ENCODE measurements around the gene HACD2. TPM values are rescaled to one million over a fixed set of nuclear protein-coding genes. Genes with fewer than 3 reads are reported as not detected.

Gene HACD2
- polyA plus RNA-seq, 1 donor (not counting 4 experiments of a cell fraction or from before 2014, with no cell fraction given), result 124 TPM

GRCh38 chr3:123476967-123477750 is 107.7 kb downstream of the HACD2 start:
- DNase-seq (ENCODE audit: low read depth, low spot score) (no peak), FAIRE-seq (no peak)
- no peaks in the 10 kb centered on the region for H3K79me2 ChIP-seq (ENCODE audit: control insufficient read depth, insufficient read depth, low read length)
- no peak overlapping the region for H3K4me3 ChIP-seq (ENCODE audit: control insufficient read depth in 2 of 3, extremely low read depth in 1 of 3, insufficient read depth in 2 of 3, low read depth in 1 of 3, low read length in 3 of 3)
- dilution Hi-C loops (cut with MboI; ENCODE audit: extremely low pct_ligation_motif_present, low sequenced_read_pairs), result no loop called here
- no peak for TF ChIP-seq EZH2 (IDR thresholded peaks at IDR 0.05; ENCODE audit: low read length)
- H3K9me3 ChIP-seq (ENCODE audit: control insufficient read depth, low read depth, low read length), result no peaks in the 10 kb centered on the region
- no peak overlapping the region for H3K27ac ChIP-seq (ENCODE audit: control insufficient read depth, insufficient read depth, low read length)
- no peak overlapping the region for H3K9ac ChIP-seq (ENCODE audit: control insufficient read depth, extremely low read depth, insufficient read depth, low read length)
- H3K36me3 ChIP-seq (ENCODE audit: control insufficient read depth in 2 of 2, extremely low read depth in 1 of 2, insufficient read depth in 2 of 2, low read length in 2 of 2), result no peaks in the 10 kb centered on the region
- no peak overlapping the region for H3K4me2 ChIP-seq (ENCODE audit: control insufficient read depth, extremely low read depth, insufficient read depth, low read depth, low read length)
- H3K27me3 ChIP-seq (ENCODE audit: control insufficient read depth, extremely low read depth, insufficient read depth, low read length), result peaks cover 9% of the 10 kb centered on the region
- no peaks in the 10 kb centered on the region for H3K9me1 ChIP-seq (ENCODE audit: control insufficient read depth, extremely low read depth, insufficient read depth, low read length)
- peaks cover 2% of the 10 kb centered on the region for H4K20me1 ChIP-seq (ENCODE audit: control insufficient read depth, extremely low read depth, insufficient read depth, low read length)
- H3K4me1 ChIP-seq (ENCODE audit: control insufficient read depth, extremely low read depth, insufficient read depth, low read length), result peaks cover 11% of the 10 kb centered on the region
- no peak overlapping the region for H2AFZ ChIP-seq (ENCODE audit: control insufficient read depth, low read length)

GRCh38 chr3:123475786-123476185 is 109.1 kb downstream of the HACD2 start:
- DNase-seq (ENCODE audit: low read depth, low spot score) (no peak), FAIRE-seq (no peak)
- Histone ChIP-seq H3K4me2 (ENCODE audit: control insufficient read depth, extremely low read depth, insufficient read depth, low read depth, low read length) (no peak overlapping the region), H3K36me3 (ENCODE audit: control insufficient read depth in 2 of 2, extremely low read depth in 1 of 2, insufficient read depth in 2 of 2, low read length in 2 of 2) (no peaks in the 10 kb centered on the region), H3K4me3 (ENCODE audit: control insufficient read depth in 2 of 3, extremely low read depth in 1 of 3, insufficient read depth in 2 of 3, low read depth in 1 of 3, low read length in 3 of 3) (no peak overlapping the region), H3K27me3 (ENCODE audit: control insufficient read depth, extremely low read depth, insufficient read depth, low read length) (peaks cover 9% of the 10 kb centered on the region), H3K27ac (ENCODE audit: control insufficient read depth, insufficient read depth, low read length) (no peak overlapping the region), H3K79me2 (ENCODE audit: control insufficient read depth, insufficient read depth, low read length) (no peaks in the 10 kb centered on the region), H3K9me3 (ENCODE audit: control insufficient read depth, low read depth, low read length) (no peaks in the 10 kb centered on the region), H3K9me1 (ENCODE audit: control insufficient read depth, extremely low read depth, insufficient read depth, low read length) (no peaks in the 10 kb centered on the region), H4K20me1 (ENCODE audit: control insufficient read depth, extremely low read depth, insufficient read depth, low read length) (peaks cover 2% of the 10 kb centered on the region), H3K4me1 (ENCODE audit: control insufficient read depth, extremely low read depth, insufficient read depth, low read length) (no peaks in the 10 kb centered on the region), H2AFZ (ENCODE audit: control insufficient read depth, low read length) (no peak overlapping the region), H3K9ac (ENCODE audit: control insufficient read depth, extremely low read depth, insufficient read depth, low read length) (no peak overlapping the region)
- dilution Hi-C loops (cut with MboI; ENCODE audit: extremely low pct_ligation_motif_present, low sequenced_read_pairs), result no loop called here
- TF ChIP-seq EZH2 (IDR thresholded peaks at IDR 0.05; ENCODE audit: low read length) (no peak), CTCF (optimal IDR thresholded peaks at IDR 0.05 in 1 of 3, IDR thresholded peaks at IDR 0.05 in 1 of 3, conservative IDR thresholded peaks at IDR 0.05 in 1 of 3; ENCODE audit: extremely low read depth in 1 of 3, insufficient read depth in 2 of 3, low read length in 3 of 3) (no peak)

Data from keratinocyte (primary cell).